Measurements from ENCODE around the gene MAP3K7.

GRCh38 chr6:90533615-90534336 lies 53.1 kb downstream of the MAP3K7 start:
- TF ChIP-seq CTCF (conservative IDR thresholded peaks at IDR 0.05; ENCODE audit: low read length) (no peak), EZH2phosphoT487 (IDR thresholded peaks at IDR 0.05; ENCODE audit: borderline replicate concordance) (no peak)
